A673 (cell line): ENCODE measurements around the gene DMAC2. TPM values are rescaled to one million over a fixed set of nuclear protein-coding genes. Genes with fewer than 3 reads are reported as not detected.
"Not testable (repeated sequence)": the region's sequence is repeated elsewhere in the genome, so short reads cannot be mapped to it uniquely, and the experiment has no call there.

Experiments
- BruUV-seq: library from RNA; stranded (reverse); fragments of 400-500 nt; replicated peaks from 2 replicates; lab custom pipeline; 2021; lab: Mats Ljungman, UMichigan
- CTCF ChIA-PET: fragments of 300-600 bp; sonication (Branson Sonifier 250); formaldehyde crosslinking; loops from one replicate; lab custom pipeline; 2022; ENCODE audit warnings: antibody characterized with exemption; lab: Charles Lee
- POLR2A ChIA-PET: fragments of 300-600 bp; sonication (Branson Sonifier 250); formaldehyde crosslinking; loops from one replicate; lab custom pipeline; 2022; ENCODE audit warnings: antibody characterized with exemption; ENCODE audit not compliant: low non-redundant PET; lab: Charles Lee
- DNase-seq: peaks from one replicate; pipeline ENCODE4 v3.0.0-alpha.2; 2015; ENCODE audit warnings: low spot score
- H3K27ac ChIP-seq: fragments of 200-600 bp; sonication (generic); 2 replicates; pipeline ENCODE4 v1.5.1; 2016; ENCODE audit warnings: mixed run types, low read depth, mild to moderate bottlenecking, mixed read lengths, antibody characterized with exemption, low read length; ENCODE audit not compliant: poor library complexity, severe bottlenecking
- H3K27me3 ChIP-seq: fragments of 200-600 bp; sonication (generic); replicated peaks from 2 replicates; pipeline ENCODE4 v1.6.1; 2017; ENCODE audit warnings: mixed run types, low read depth, mild to moderate bottlenecking, mixed read lengths, antibody characterized with exemption, low read length; ENCODE audit not compliant: insufficient read depth, poor library complexity
- H3K36me3 ChIP-seq: fragments of 200-600 bp; sonication (generic); 2 replicates; pipeline ENCODE4 v1.6.1; 2016; ENCODE audit warnings: mixed run types, mild to moderate bottlenecking, mixed read lengths, antibody characterized with exemption, low read length; ENCODE audit not compliant: insufficient read depth, poor library complexity, severe bottlenecking
- H3K4me1 ChIP-seq: fragments of 200-600 bp; sonication (generic); 2 replicates; pipeline ENCODE4 v1.6.1; 2017; ENCODE audit warnings: mixed run types, mild to moderate bottlenecking, mixed read lengths, antibody characterized with exemption, low read length; ENCODE audit not compliant: insufficient read depth, poor library complexity, severe bottlenecking
- H3K4me3 ChIP-seq: fragments of 200-600 bp; sonication (generic); 2 replicates; pipeline ENCODE4 v1.5.1; 2016; ENCODE audit warnings: low read depth, mixed run types, mild to moderate bottlenecking, mixed read lengths, low read length; ENCODE audit not compliant: poor library complexity, severe bottlenecking
- H3K9me3 ChIP-seq: fragments of 200-600 bp; sonication (generic); 2 replicates; pipeline ENCODE4 v1.6.1; 2016; ENCODE audit warnings: mixed run types, low read depth, mild to moderate bottlenecking, mixed read lengths, antibody characterized with exemption, low read length; ENCODE audit not compliant: poor library complexity, severe bottlenecking
- EZH2 ChIP-seq: fragments of 200-600 bp; sonication (generic); IDR thresholded peaks from 2 replicates; pipeline ENCODE4 v1.6.1; 2017; ENCODE audit warnings: borderline replicate concordance, low read depth, mild to moderate bottlenecking, mixed read lengths, antibody characterized with exemption, low read length; ENCODE audit not compliant: poor library complexity, severe bottlenecking
- intact Hi-C: fragments of 100-400 bp; cut with micrococcal nuclease; formaldehyde crosslinking; loops from one replicate; pipeline ENCODE4 v1.10.0; 2022; ENCODE audit not compliant: unreplicated experiment
- total RNA-seq: library from RNA; stranded (reverse); gene quantifications from 2 replicates; pipeline ENCODE4 v1.2.3, GENCODE V29; 2021
- TF ChIP-seq, protein P1 (sequence below): fragments of 300-800, 200-600 bp; sonication (generic); conservative IDR thresholded peaks from 2 replicates; pipeline ENCODE4 v1.5.1; 2017; ENCODE audit warnings: low read depth, mild to moderate bottlenecking, antibody characterized with exemption, low read length, moderate library complexity, mixed read lengths

DMAC2 gene
- total RNA-seq, 1 experiment from 2014 or later = 96.6 TPM

DNA sequence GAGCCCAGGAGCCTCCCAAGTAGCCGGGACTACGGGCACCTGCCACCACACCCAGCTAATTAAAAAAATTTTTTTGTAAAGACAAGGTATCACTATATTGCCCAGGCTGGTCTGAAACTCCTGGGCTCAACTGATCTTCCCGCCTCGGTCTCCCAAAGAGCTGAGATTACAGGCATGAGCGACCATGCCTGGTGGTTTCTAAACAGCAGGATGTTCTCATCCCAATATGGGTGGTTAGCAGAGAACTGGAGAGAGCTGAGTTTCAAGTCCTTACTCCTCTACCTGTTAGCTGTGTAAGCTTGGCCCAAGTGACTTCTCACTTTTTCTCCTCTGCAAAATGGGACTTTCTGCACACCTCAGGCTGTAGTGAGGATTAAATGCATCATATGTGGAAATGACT lies 55.4 kb downstream of the DMAC2 start:
- no peak overlapping the region for H3K4me3 ChIP-seq
- BruUV-seq = no TSS peak
- no peak overlapping the region for H3K27ac ChIP-seq
- ChIA-PET POLR2A (interaction anchor here (0.5 to 0.6 kb wide), 2 partner anchors 133 to 191 kb away, joined by 3 read pairs; partner anchors contain the start of gene CEACAM21), CTCF (no interaction called here)
- intact Hi-C loops = no loop called here
- DNase-seq = no peak
- peaks cover 4% of the 10 kb centered on the region for H3K36me3 ChIP-seq
- no peaks in the 10 kb centered on the region for H3K9me3 ChIP-seq
- no peak for TF ChIP-seq EZH2
- TF ChIP-seq, protein P1, sequence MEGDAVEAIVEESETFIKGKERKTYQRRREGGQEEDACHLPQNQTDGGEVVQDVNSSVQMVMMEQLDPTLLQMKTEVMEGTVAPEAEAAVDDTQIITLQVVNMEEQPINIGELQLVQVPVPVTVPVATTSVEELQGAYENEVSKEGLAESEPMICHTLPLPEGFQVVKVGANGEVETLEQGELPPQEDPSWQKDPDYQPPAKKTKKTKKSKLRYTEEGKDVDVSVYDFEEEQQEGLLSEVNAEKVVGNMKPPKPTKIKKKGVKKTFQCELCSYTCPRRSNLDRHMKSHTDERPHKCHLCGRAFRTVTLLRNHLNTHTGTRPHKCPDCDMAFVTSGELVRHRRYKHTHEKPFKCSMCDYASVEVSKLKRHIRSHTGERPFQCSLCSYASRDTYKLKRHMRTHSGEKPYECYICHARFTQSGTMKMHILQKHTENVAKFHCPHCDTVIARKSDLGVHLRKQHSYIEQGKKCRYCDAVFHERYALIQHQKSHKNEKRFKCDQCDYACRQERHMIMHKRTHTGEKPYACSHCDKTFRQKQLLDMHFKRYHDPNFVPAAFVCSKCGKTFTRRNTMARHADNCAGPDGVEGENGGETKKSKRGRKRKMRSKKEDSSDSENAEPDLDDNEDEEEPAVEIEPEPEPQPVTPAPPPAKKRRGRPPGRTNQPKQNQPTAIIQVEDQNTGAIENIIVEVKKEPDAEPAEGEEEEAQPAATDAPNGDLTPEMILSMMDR = no peak
- no peaks in the 10 kb centered on the region for H3K27me3 ChIP-seq
- no peaks in the 10 kb centered on the region for H3K4me1 ChIP-seq

DNA sequence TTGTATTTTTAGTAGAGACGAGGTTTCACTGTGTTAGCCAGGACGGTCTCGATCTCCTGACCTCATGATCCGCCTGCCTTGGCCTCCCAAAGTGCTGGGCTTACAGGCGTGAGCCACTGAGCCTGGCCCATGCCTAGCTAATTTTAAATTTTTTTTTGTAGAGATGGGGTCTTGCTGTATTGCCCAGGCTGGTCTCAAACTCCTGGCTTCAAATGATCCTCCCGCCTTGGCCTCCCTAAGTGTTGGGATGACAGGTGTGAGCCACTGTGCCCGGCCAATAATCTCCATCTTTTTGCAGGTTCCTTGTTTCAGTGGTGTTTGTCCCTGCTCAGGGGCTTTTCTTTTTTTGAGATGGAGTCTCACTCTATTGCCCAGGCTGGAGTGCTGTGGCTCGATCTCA lies 58.2 kb downstream of the DMAC2 start:
- POLR2A ChIA-PET, CTCF ChIA-PET, H3K36me3 ChIP-seq: not testable (repeated sequence)

More for the DNA sequence above, 58.2 kb downstream of the DMAC2 start:
- DNase-seq, H3K27ac ChIP-seq, H3K27me3 ChIP-seq, H3K9me3 ChIP-seq, intact Hi-C loops, H3K4me1 ChIP-seq, BruUV-seq, H3K4me3 ChIP-seq: not testable (repeated sequence)

Other genes with a start within 250 kb of the DMAC2 start
- gene CYP2S1, start 246.7 kb downstream of the DMAC2 start, total RNA-seq = 0.19 and 0.24 TPM in 2 replicates
- 0.92 and 1.0 TPM in 2 replicates for gene AXL, start 220.7 kb downstream of the DMAC2 start, total RNA-seq
- gene HNRNPUL1, start 175.5 kb downstream of the DMAC2 start, total RNA-seq = 342 and 344 TPM in 2 replicates
- gene CCDC97, start 129.7 kb downstream of the DMAC2 start, total RNA-seq = 40.8 and 41.8 TPM in 2 replicates
- gene TGFB1, start 86.0 kb downstream of the DMAC2 start, total RNA-seq = 92.4 and 102 TPM in 2 replicates
- gene B9D2, start 75.8 kb downstream of the DMAC2 start, total RNA-seq = 9.9 and 10.7 TPM in 2 replicates
- gene TMEM91, start 63.4 kb downstream of the DMAC2 start, total RNA-seq = 4.9 and 8.7 TPM in 2 replicates
- gene EXOSC5, start 42.6 kb downstream of the DMAC2 start, total RNA-seq = 35.0 and 43.1 TPM in 2 replicates
- 14.7 and 15.9 TPM in 2 replicates for gene BCKDHA, start 42.1 kb downstream of the DMAC2 start, total RNA-seq
- gene B3GNT8, start 12.5 kb downstream of the DMAC2 start, total RNA-seq = 0.41 and 0.81 TPM in 2 replicates
- gene ERICH4, start 3.2 kb upstream of the DMAC2 start, total RNA-seq = not detected in 2 replicates
- gene CEACAM21, start 136.3 kb upstream of the DMAC2 start, total RNA-seq = 4.3 and 6.1 TPM in 2 replicates
- gene CEACAM4, start 187.2 kb upstream of the DMAC2 start, total RNA-seq = not detected in 2 replicates
- gene CEACAM7, start 248.4 kb upstream of the DMAC2 start, total RNA-seq = 0.43 and 0.44 TPM in 2 replicates